ENCODE results near the gene DHRS7.

Gene DHRS7

DNA sequence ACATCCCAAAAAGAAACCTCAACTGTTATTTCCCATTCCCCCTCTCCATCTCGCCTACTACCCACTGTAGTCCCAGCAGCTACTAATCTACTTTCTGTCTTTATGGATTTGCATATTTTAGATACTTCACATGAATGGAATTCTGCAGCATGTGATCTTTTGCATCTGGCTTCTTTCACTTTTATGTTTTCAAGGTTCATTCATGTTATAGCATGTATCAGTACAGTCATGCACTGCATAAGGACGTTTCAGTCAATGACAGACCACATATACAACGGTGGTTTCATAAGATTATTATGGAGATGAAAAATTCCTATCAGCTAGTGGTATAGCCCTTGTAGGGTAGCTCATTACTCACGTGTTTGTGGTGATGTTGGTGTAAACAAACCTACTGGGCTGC is 49.0 kb downstream of the DHRS7 start:
- no peak for DNase-seq
- H3K27ac ChIP-seq = no peak overlapping the region
- in situ Hi-C loops (cut with HindIII; ENCODE audit: low pct_ligation_motif_present, low sequenced_read_pairs) = no loop called here
- no peak overlapping the region for H3K4me3 ChIP-seq (ENCODE audit: low read depth, low read length)
- TF ChIP-seq, protein P1, sequence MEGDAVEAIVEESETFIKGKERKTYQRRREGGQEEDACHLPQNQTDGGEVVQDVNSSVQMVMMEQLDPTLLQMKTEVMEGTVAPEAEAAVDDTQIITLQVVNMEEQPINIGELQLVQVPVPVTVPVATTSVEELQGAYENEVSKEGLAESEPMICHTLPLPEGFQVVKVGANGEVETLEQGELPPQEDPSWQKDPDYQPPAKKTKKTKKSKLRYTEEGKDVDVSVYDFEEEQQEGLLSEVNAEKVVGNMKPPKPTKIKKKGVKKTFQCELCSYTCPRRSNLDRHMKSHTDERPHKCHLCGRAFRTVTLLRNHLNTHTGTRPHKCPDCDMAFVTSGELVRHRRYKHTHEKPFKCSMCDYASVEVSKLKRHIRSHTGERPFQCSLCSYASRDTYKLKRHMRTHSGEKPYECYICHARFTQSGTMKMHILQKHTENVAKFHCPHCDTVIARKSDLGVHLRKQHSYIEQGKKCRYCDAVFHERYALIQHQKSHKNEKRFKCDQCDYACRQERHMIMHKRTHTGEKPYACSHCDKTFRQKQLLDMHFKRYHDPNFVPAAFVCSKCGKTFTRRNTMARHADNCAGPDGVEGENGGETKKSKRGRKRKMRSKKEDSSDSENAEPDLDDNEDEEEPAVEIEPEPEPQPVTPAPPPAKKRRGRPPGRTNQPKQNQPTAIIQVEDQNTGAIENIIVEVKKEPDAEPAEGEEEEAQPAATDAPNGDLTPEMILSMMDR (IDR thresholded peaks at IDR 0.05; ENCODE audit: low read depth, low read length, missing control alignments) = no peak
- H3K27me3 ChIP-seq (replicated peaks) = no peaks in the 10 kb centered on the region
- H3K36me3 ChIP-seq (replicated peaks) = peaks cover 24% of the 10 kb centered on the region

GRCh38 chr14:60114881-60115280 is 50.3 kb downstream of the DHRS7 start:
- peaks cover 21% of the 10 kb centered on the region for H3K36me3 ChIP-seq (replicated peaks)
- no peaks in the 10 kb centered on the region for H3K27me3 ChIP-seq (replicated peaks)
- TF ChIP-seq, protein P1 (IDR thresholded peaks at IDR 0.05; ENCODE audit: low read depth, low read length, missing control alignments) = no peak
- no peak overlapping the region for H3K4me3 ChIP-seq (ENCODE audit: low read depth, low read length)
- no peak overlapping the region for H3K27ac ChIP-seq
- DNase-seq = no peak
- in situ Hi-C loops (cut with HindIII; ENCODE audit: low pct_ligation_motif_present, low sequenced_read_pairs) = no loop called here

DNA sequence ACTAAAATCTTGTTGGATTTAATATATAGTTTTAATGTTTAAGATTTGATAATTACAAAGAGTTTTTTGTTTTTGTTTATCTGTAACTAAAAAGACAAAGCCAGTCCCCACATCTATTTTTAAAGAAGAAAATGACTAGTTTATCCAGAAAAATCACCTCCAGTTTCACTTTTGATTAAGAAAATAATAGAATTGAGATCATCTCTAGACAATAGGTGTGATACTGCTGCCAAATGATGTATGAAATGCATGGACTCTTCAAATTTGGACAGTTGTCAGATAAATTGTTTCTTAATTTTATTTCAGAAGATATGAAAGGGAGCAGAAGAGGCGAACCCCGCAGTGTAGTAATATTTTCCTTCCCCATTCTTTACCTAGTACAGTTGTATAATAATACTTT is 53.5 kb downstream of the DHRS7 start:
- in situ Hi-C loops (cut with HindIII; ENCODE audit: low pct_ligation_motif_present, low sequenced_read_pairs) = no loop called here

GRCh38 chr14:60107477-60107876 is 57.7 kb downstream of the DHRS7 start:
- no peak for DNase-seq
- in situ Hi-C loops (cut with HindIII; ENCODE audit: low pct_ligation_motif_present, low sequenced_read_pairs) = no loop called here
- H3K27me3 ChIP-seq (replicated peaks) = no peaks in the 10 kb centered on the region
- TF ChIP-seq, protein P1 (IDR thresholded peaks at IDR 0.05; ENCODE audit: low read depth, low read length, missing control alignments) = no peak
- no peak overlapping the region for H3K27ac ChIP-seq
- H3K36me3 ChIP-seq (replicated peaks) = peaks cover 13% of the 10 kb centered on the region
- no peak overlapping the region for H3K4me3 ChIP-seq (ENCODE audit: low read depth, low read length)

More for the DNA sequence above, 53.5 kb downstream of the DHRS7 start:
- no peak for DNase-seq
- TF ChIP-seq, protein P1 (IDR thresholded peaks at IDR 0.05; ENCODE audit: low read depth, low read length, missing control alignments) = no peak
- Histone ChIP-seq H3K4me3 (ENCODE audit: low read depth, low read length) (no peak overlapping the region), H3K27ac (no peak overlapping the region), H3K36me3 (replicated peaks) (peaks cover 15% of the 10 kb centered on the region), H3K27me3 (replicated peaks) (no peaks in the 10 kb centered on the region)

- in situ Hi-C loops (cut with HindIII; ENCODE audit: low pct_ligation_motif_present, low sequenced_read_pairs) = no loop called here
- Histone ChIP-seq H3K4me3 (ENCODE audit: low read depth, low read length) (no peak overlapping the region), H3K27ac (peak overlapping the region; percentile 46), H3K27me3 (replicated peaks) (no peaks in the 10 kb centered on the region), H3K36me3 (replicated peaks) (peaks cover 13% of the 10 kb centered on the region)
- TF ChIP-seq, protein P1 (IDR thresholded peaks at IDR 0.05; ENCODE audit: low read depth, low read length, missing control alignments) = no peak
- DNase-seq = peak; percentile 77
Measured at GRCh38 chr14:60106339-60106738, 58.9 kb downstream of the DHRS7 start.

DNA sequence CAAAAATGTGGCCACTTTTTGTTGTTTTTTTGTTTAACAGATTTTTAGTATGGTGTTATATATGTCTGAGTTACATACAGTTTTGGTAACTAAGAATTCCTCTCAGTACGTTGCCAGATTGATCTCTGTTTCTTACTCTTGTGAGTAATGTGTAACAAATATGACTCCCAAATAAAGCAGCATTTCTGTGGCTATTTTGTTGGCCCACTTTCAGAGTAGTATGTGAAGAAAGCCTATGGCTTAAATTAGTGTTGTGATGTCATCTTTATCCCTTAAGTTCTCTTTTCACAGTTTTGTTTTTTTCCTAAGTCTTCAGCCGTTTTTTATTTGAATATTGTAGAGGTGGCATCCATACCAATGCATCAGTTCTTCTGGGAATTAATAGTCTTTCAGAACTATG is 62.8 kb downstream of the DHRS7 start:
- H3K36me3 ChIP-seq (replicated peaks) = peaks cover 2% of the 10 kb centered on the region
- DNase-seq = peak; percentile 61
- in situ Hi-C loops (cut with HindIII; ENCODE audit: low pct_ligation_motif_present, low sequenced_read_pairs) = no loop called here
- H3K27me3 ChIP-seq (replicated peaks) = no peaks in the 10 kb centered on the region
- H3K27ac ChIP-seq = no peak overlapping the region
- H3K4me3 ChIP-seq (ENCODE audit: low read depth, low read length) = no peak overlapping the region
- TF ChIP-seq, protein P1 (IDR thresholded peaks at IDR 0.05; ENCODE audit: low read depth, low read length, missing control alignments) = no peak

All from brain microvascular endothelial cell (primary cell).